ENCODE data around the gene PTPN13. TPM values are rescaled to one million over a fixed set of nuclear protein-coding genes. Genes with fewer than 3 reads are reported as not detected.

PTPN13 gene
- total RNA-seq, 1 experiment from 2014 or later = 47.9 TPM

DNA sequence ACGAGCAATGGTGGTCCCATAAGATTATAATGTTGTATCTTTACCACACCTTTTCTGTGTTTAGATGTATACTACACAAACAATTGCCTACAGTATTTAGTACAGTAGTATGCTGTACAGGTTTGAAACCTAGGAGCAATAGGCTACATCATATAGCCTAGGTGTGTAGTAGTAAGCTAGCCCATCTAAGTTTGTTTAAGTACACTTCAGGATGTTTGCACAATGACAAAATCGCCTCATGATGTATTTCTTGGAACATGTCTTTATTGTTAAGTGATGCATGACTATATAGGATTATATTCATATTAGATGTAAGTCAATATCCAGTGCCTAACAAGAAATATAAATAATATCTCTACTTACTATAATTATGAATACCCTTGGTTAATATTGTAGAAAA, 150.5 kb downstream of the PTPN13 start:
- in situ Hi-C loops (cut with HindIII; ENCODE audit: low pct_unique_long_range_greater_than_20kb, low sequenced_read_pairs) = no loop called here
- DNase-seq (ENCODE audit: low read depth, low spot score) = no peak

DNA sequence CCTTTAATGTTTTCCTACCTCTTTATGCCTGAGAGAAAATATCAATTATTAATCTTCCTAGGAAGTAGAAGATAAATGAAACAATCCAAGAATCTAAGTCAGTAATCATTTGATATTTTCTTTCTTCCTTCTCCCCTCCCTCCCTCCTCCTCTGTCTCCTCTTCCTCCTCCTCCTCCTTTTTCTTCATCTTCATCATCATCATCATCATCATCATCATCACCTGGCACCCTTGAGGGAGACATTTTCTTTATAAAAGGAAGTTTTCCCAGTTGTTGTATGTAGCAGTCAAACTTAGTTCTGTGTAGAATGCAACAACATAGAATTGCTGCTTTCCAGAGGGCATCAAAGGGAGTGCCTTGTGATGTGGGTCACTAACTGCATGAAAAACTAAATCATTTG, 155.0 kb downstream of the PTPN13 start:
- in situ Hi-C loops (cut with HindIII; ENCODE audit: low pct_unique_long_range_greater_than_20kb, low sequenced_read_pairs) = no loop called here
- no peak for DNase-seq (ENCODE audit: low read depth, low spot score)

GRCh38 chr4:86755388-86755787, 161.3 kb downstream of the PTPN13 start:
- in situ Hi-C loops (cut with HindIII; ENCODE audit: low pct_unique_long_range_greater_than_20kb, low sequenced_read_pairs) = no loop called here
- DNase-seq (ENCODE audit: low read depth, low spot score) = no peak

- no peak for DNase-seq (ENCODE audit: low read depth, low spot score)
- in situ Hi-C loops (cut with HindIII; ENCODE audit: low pct_unique_long_range_greater_than_20kb, low sequenced_read_pairs) = no loop called here
Measured at GRCh38 chr4:86757468-86757867, 163.4 kb downstream of the PTPN13 start.

GRCh38 chr4:86759298-86759697, 165.2 kb downstream of the PTPN13 start:
- DNase-seq (ENCODE audit: low read depth, low spot score) = no peak
- in situ Hi-C loops (cut with HindIII; ENCODE audit: low pct_unique_long_range_greater_than_20kb, low sequenced_read_pairs) = no loop called here

- in situ Hi-C loops (cut with HindIII; ENCODE audit: low pct_unique_long_range_greater_than_20kb, low sequenced_read_pairs) = no loop called here
- no peak for DNase-seq (ENCODE audit: low read depth, low spot score)
Measured at GRCh38 chr4:86762649-86763048, 168.5 kb downstream of the PTPN13 start.

GRCh38 chr4:86769794-86770193, 175.7 kb downstream of the PTPN13 start:
- DNase-seq (ENCODE audit: low read depth, low spot score) = no peak
- in situ Hi-C loops (cut with HindIII; ENCODE audit: low pct_unique_long_range_greater_than_20kb, low sequenced_read_pairs) = no loop called here

DNA sequence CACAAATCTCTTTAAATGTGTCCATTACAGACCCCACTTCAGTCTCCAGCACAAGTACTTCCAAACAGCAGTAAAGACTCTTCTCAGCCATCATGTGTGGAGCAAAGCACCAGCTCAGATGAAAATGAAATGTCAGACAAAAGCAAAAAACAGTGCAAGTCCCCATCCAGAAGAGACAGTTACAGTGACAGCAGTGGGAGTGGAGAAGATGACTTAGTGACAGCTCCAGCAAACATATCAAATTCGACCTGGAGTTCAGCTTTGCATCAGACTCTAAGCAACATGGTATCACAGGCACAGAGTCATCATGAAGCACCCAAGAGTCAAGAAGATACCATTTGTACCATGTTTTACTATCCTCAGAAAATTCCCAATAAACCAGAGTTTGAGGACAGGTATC, 177.0 kb downstream of the PTPN13 start:
- no peak for DNase-seq (ENCODE audit: low read depth, low spot score)
- in situ Hi-C loops (cut with HindIII; ENCODE audit: low pct_unique_long_range_greater_than_20kb, low sequenced_read_pairs) = no loop called here

- DNase-seq (ENCODE audit: low read depth, low spot score) = no peak
- in situ Hi-C loops (cut with HindIII; ENCODE audit: low pct_unique_long_range_greater_than_20kb, low sequenced_read_pairs) = no loop called here
Measured at GRCh38 chr4:86775061-86775460, 180.9 kb downstream of the PTPN13 start.

- in situ Hi-C loops (cut with HindIII; ENCODE audit: low pct_unique_long_range_greater_than_20kb, low sequenced_read_pairs) = no loop called here
- DNase-seq (ENCODE audit: low read depth, low spot score) = no peak
Measured at GRCh38 chr4:86778175-86778574, 184.1 kb downstream of the PTPN13 start.

- in situ Hi-C loops (cut with HindIII; ENCODE audit: low pct_unique_long_range_greater_than_20kb, low sequenced_read_pairs) = no loop called here
- DNase-seq (ENCODE audit: low read depth, low spot score) = no peak
Measured at GRCh38 chr4:86788826-86789225, 194.7 kb downstream of the PTPN13 start.

- in situ Hi-C loops (cut with HindIII; ENCODE audit: low pct_unique_long_range_greater_than_20kb, low sequenced_read_pairs) = no loop called here
- no peak for DNase-seq (ENCODE audit: low read depth, low spot score)
Measured at GRCh38 chr4:86791126-86791525, 197.0 kb downstream of the PTPN13 start.

GRCh38 chr4:86809809-86810208, 215.7 kb downstream of the PTPN13 start:
- DNase-seq (ENCODE audit: low read depth, low spot score) = no peak
- in situ Hi-C loops (cut with HindIII; ENCODE audit: low pct_unique_long_range_greater_than_20kb, low sequenced_read_pairs) = no loop called here

DNA sequence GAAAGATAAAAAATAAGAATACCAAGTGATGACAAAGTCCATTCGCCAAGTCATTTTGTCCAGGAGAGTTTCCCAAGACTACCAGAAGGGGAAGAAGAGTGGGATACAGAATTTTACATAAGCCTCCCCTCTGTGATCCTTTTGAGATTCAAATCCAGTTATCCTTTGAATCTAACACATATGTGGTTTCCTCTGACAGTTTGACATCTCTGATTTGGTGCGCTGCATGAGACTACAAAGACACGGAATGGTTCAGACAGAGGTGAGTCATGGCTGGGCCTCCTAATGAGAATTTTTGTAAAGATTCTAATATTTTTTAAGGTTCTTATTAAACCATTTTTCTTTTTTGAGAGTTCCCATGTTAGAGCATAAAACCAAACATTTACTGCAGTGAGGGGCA, 216.7 kb downstream of the PTPN13 start:
- in situ Hi-C loops (cut with HindIII; ENCODE audit: low pct_unique_long_range_greater_than_20kb, low sequenced_read_pairs) = no loop called here
- DNase-seq (ENCODE audit: low read depth, low spot score) = no peak

DNA sequence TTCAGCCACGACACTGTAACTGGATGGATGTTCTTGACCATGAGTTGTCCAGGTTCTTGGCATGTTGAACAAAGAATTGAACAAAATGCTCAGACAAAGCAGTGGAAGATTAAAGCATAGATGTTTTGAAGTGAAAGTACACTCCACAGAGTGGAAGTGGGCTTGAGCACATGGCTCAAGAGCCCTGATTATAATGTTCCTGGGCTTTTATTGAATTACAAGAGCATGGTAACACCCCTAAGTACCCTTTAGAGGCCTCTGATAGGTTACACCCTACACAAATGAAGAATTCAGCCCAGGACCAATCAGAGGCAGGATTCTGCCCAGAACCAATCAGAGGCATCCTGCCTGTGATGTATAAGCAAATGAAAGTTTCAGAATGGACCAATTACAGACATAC, 221.5 kb downstream of the PTPN13 start:
- in situ Hi-C loops (cut with HindIII; ENCODE audit: low pct_unique_long_range_greater_than_20kb, low sequenced_read_pairs) = no loop called here
- no peak for DNase-seq (ENCODE audit: low read depth, low spot score)

- in situ Hi-C loops (cut with HindIII; ENCODE audit: low pct_unique_long_range_greater_than_20kb, low sequenced_read_pairs) = no loop called here
Measured at GRCh38 chr4:86816501-86817273, 222.6 kb downstream of the PTPN13 start.

DNA sequence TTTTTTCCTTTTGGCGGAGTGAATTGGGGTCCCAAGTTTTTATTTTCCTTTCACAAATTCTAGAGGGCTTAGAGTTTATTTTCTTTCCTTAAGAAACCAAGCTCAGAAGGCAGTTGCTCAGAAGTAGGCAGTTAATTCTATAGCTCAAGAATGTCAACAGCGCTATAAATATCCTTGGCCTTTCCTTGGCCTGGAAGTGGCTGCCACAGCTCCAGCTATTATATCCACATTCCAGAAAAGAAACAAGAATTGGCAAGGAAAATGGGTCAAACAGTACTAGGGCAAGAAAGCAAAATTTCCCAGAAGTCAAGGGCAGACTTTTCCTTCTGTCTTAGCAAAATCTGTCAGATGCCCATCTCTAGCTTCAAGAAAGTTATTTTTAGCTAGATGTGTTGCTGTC, 224.1 kb downstream of the PTPN13 start:
- in situ Hi-C loops (cut with HindIII; ENCODE audit: low pct_unique_long_range_greater_than_20kb, low sequenced_read_pairs) = no loop called here
- DNase-seq (ENCODE audit: low read depth, low spot score) = peak; percentile 14

More at GRCh38 chr4:86816501-86817273, 222.6 kb downstream of the PTPN13 start:
- no peak for DNase-seq (ENCODE audit: low read depth, low spot score)

DNA sequence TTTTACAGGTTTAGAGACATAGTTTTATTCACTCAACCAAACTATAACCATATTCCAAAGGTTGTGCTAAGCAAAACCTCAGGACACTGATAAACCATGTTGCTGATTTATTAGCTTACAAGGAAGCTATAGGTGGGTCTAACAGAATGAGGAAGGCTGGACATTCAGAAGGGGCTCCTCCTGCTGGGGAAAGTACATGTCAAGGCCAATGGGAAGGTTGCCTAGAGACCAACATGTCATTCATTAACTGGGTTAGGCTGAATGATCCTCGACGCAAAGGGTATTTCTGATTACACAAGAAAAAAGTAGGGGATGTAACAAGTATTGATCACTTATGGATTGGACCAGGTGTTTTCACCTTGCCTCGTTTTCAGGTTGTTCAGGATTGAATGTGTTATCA, 224.7 kb downstream of the PTPN13 start:
- in situ Hi-C loops (cut with HindIII; ENCODE audit: low pct_unique_long_range_greater_than_20kb, low sequenced_read_pairs) = no loop called here
- peak; percentile 28 for DNase-seq (ENCODE audit: low read depth, low spot score)

DNA sequence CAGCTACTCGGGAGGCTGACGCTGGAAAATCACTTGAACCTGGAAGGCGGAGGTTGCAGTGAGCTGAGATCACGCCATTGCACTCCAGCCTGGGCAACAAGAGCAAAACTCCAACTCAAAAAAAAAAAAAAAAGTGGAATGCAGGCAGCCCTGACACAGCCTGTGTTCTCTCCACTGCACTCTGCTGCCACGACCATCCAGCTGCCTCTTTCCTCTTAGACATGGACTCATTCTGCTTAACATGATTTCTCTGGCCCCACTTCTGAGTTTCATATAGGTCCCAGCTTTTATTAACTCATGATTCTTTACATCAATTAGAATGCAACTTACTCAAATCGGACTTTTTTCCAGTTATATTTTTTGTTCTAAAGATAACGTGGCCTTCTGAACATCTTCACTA, 225.4 kb downstream of the PTPN13 start:
- in situ Hi-C loops (cut with HindIII; ENCODE audit: low pct_unique_long_range_greater_than_20kb, low sequenced_read_pairs) = no loop called here
- DNase-seq (ENCODE audit: low read depth, low spot score) = no peak

GRCh38 chr4:86821151-86821550, 227.0 kb downstream of the PTPN13 start:
- in situ Hi-C loops (cut with HindIII; ENCODE audit: low pct_unique_long_range_greater_than_20kb, low sequenced_read_pairs) = no loop called here
- DNase-seq (ENCODE audit: low read depth, low spot score) = no peak

Data from SK-MEL-5 (cell line).